H9 (cell line): ENCODE data around the gene MAD2L1. TPM values are rescaled to one million over a fixed set of nuclear protein-coding genes. Genes with fewer than 3 reads are reported as not detected.

Experiments used
- DNase-seq: peaks from one replicate; pipeline ENCODE4 v3.0.0-alpha.2; 2017
- H2AFZ ChIP-seq: one replicate; pipeline ENCODE4 v1.6.1; 2013; ENCODE audit warnings: mild to moderate bottlenecking, low read length, control low read depth, moderate library complexity
- H2AK5ac ChIP-seq: 2 replicates; pipeline ENCODE4 v1.6.1; 2013; ENCODE audit warnings: low read length, control low read depth, mixed read lengths; ENCODE audit not compliant: insufficient read length
- H2BK120ac ChIP-seq: one replicate; pipeline ENCODE4 v1.6.1; 2013; ENCODE audit warnings: low read depth, mild to moderate bottlenecking, low read length, control low read depth, inconsistent platforms; ENCODE audit not compliant: poor library complexity, severe bottlenecking
- H2BK12ac ChIP-seq: 2 replicates; pipeline ENCODE4 v1.6.1; 2013; ENCODE audit warnings: low read length, control low read depth, mixed read lengths, low read depth; ENCODE audit not compliant: insufficient read length
- H2BK15ac ChIP-seq: 2 replicates; pipeline ENCODE4 v1.6.1; 2013; ENCODE audit warnings: low read depth, low read length, control low read depth
- H2BK20ac ChIP-seq: one replicate; pipeline ENCODE4 v1.6.1; 2013; ENCODE audit warnings: low read depth, mild to moderate bottlenecking, low read length, control low read depth, inconsistent platforms; ENCODE audit not compliant: poor library complexity, severe bottlenecking
- H2BK5ac ChIP-seq: 2 replicates; pipeline ENCODE4 v1.6.1; 2013; ENCODE audit warnings: low read length, control low read depth, mixed read lengths; ENCODE audit not compliant: insufficient read length
- H3K14ac ChIP-seq: 2 replicates; pipeline ENCODE4 v1.6.1; 2013; ENCODE audit warnings: low read length, control low read depth; ENCODE audit not compliant: insufficient read depth
- H3K18ac ChIP-seq: 2 replicates; pipeline ENCODE4 v1.6.1; 2013; ENCODE audit warnings: low read depth, mild to moderate bottlenecking, mixed read lengths, low read length, control low read depth; ENCODE audit not compliant: insufficient read length
- H3K23ac ChIP-seq: 2 replicates; pipeline ENCODE4 v1.6.1; 2013; ENCODE audit warnings: low read length, control low read depth, mixed read lengths, low read depth; ENCODE audit not compliant: insufficient read length
- H3K23me2 ChIP-seq: 2 replicates; pipeline ENCODE4 v1.6.1; 2013; ENCODE audit warnings: low read depth, mild to moderate bottlenecking, mixed read lengths, low read length, control low read depth; ENCODE audit not compliant: insufficient read length, poor library complexity, severe bottlenecking
- H3K27ac ChIP-seq: 2 replicates; pipeline ENCODE4 v1.5.1; 2013; ENCODE audit warnings: low read length, control low read depth, mixed read lengths, low read depth; ENCODE audit not compliant: insufficient read length
- H3K27me3 ChIP-seq: 2 replicates; pipeline ENCODE4 v1.6.1; 2013; ENCODE audit warnings: low read length, control low read depth, inconsistent platforms; ENCODE audit not compliant: insufficient read depth
- H3K4ac ChIP-seq: 2 replicates; pipeline ENCODE4 v1.6.1; 2013; ENCODE audit warnings: low read depth, mild to moderate bottlenecking, control low read depth, inconsistent platforms, low read length, moderate library complexity
- H3K4me1 ChIP-seq: 2 replicates; pipeline ENCODE4 v1.6.1; 2013; ENCODE audit warnings: low read length, control low read depth, inconsistent platforms; ENCODE audit not compliant: insufficient read depth
- H3K4me2 ChIP-seq: 2 replicates; pipeline ENCODE4 v1.6.1; 2013; ENCODE audit warnings: low read length, control low read depth, mixed read lengths; ENCODE audit not compliant: insufficient read length, insufficient read depth
- H3K56ac ChIP-seq: 2 replicates; pipeline ENCODE4 v1.6.1; 2013; ENCODE audit warnings: low read depth, mild to moderate bottlenecking, mixed read lengths, low read length, control low read depth; ENCODE audit not compliant: insufficient read length
- H3K79me1 ChIP-seq: 2 replicates; pipeline ENCODE4 v1.6.1; 2013; ENCODE audit warnings: low read depth, mild to moderate bottlenecking, moderate library complexity, low read length, control low read depth, inconsistent platforms; ENCODE audit not compliant: insufficient read depth, poor library complexity, severe bottlenecking
- H3K79me2 ChIP-seq: 2 replicates; pipeline ENCODE4 v1.6.1; 2013; ENCODE audit warnings: low read length, control low read depth, inconsistent platforms; ENCODE audit not compliant: insufficient read depth
- H3K9ac ChIP-seq: 2 replicates; pipeline ENCODE4 v1.6.1; 2013; ENCODE audit warnings: low read length, control low read depth, mixed read lengths; ENCODE audit not compliant: insufficient read length; ENCODE audit errors: extremely low read depth
- H3K9me3 ChIP-seq: one replicate; pipeline ENCODE4 v1.6.1; 2013; ENCODE audit warnings: low read depth, low read length, inconsistent platforms; ENCODE audit not compliant: control insufficient read depth
- H3T11ph ChIP-seq: one replicate; pipeline ENCODE4 v1.6.1; 2013; ENCODE audit warnings: mild to moderate bottlenecking, low read length, control low read depth, inconsistent platforms
- H4K20me1 ChIP-seq: one replicate; pipeline ENCODE4 v1.6.1; 2013; ENCODE audit not compliant: control insufficient read depth, insufficient read length, insufficient read depth
- H4K5ac ChIP-seq: 2 replicates; pipeline ENCODE4 v1.6.1; 2013; ENCODE audit warnings: low read depth, mild to moderate bottlenecking, mixed read lengths, low read length, control low read depth; ENCODE audit not compliant: insufficient read length
- H4K8ac ChIP-seq: replicated peaks from 2 replicates; pipeline ENCODE4 v1.6.1; 2013; ENCODE audit warnings: low read length, control low read depth, mixed read lengths, low read depth; ENCODE audit not compliant: insufficient read length
- H4K91ac ChIP-seq: 2 replicates; pipeline ENCODE4 v1.6.1; 2013; ENCODE audit warnings: low read depth, mild to moderate bottlenecking, moderate library complexity, mixed read lengths, low read length, control low read depth; ENCODE audit not compliant: insufficient read length
- H3K27ac Mint-ChIP-seq, 3 experiments: 2 replicates in 2 of 3; 3 replicates in 1 of 3; pipeline ENCODE4 v1.8.0; 2020 to 2021; ENCODE audit warnings: mixed read lengths in 3 of 3, mild to moderate bottlenecking in 1 of 3, moderate library complexity in 1 of 3
- H3K27me3 Mint-ChIP-seq: 2 replicates; pipeline ENCODE4 v1.8.0; 2021; ENCODE audit warnings: low read depth, mild to moderate bottlenecking, moderate library complexity, mixed read lengths
- H3K36me3 Mint-ChIP-seq, 3 experiments: 2 replicates in 2 of 3; 3 replicates in 1 of 3; pipeline ENCODE4 v1.8.0; 2020 to 2021; ENCODE audit warnings: low read depth in 3 of 3, mixed read lengths in 3 of 3; ENCODE audit not compliant: insufficient read depth in 1 of 3
- H3K4me1 Mint-ChIP-seq, 2 experiments: 2 replicates each; pipeline ENCODE4 v1.8.0; 2020; ENCODE audit warnings: mixed read lengths in 2 of 2
- H3K4me3 Mint-ChIP-seq, 2 experiments: 2 replicates in 1 of 2; 3 replicates in 1 of 2; pipeline ENCODE4 v1.8.0; 2020 to 2021; ENCODE audit warnings: mild to moderate bottlenecking in 2 of 2, mixed read lengths in 2 of 2, moderate library complexity in 1 of 2
- H3K9me3 Mint-ChIP-seq, 2 experiments: 2 replicates in 1 of 2; 3 replicates in 1 of 2; pipeline ENCODE4 v1.8.0; 2020; ENCODE audit warnings: mild to moderate bottlenecking in 2 of 2, mixed read lengths in 2 of 2, moderate library complexity in 1 of 2
- CTCF ChIP-seq: fragments of 200-600 bp; sonication (generic); conservative IDR thresholded peaks from 3 replicates; pipeline ENCODE4 v1.8.0; 2021; ENCODE audit warnings: antibody characterized with exemption, mild to moderate bottlenecking
- WGBS: extraction: QIAGEN DNeasy Blood & Tissue Kit; methylation state at CpG from one replicate; pipeline ENCODE4 v1.1.7; 2013; ENCODE audit warnings: missing lambda C conversion rate, low lambda C conversion rate, mixed read lengths; ENCODE audit not compliant: insufficient read length; ENCODE audit errors: extremely low coverage; 5-methylcytosine and 5-hydroxymethylcytosine counted together
- total RNA-seq: library from RNA; stranded (reverse); gene quantifications from 2 replicates; pipeline ENCODE4 v1.2.1, GENCODE V29; 2021

Gene MAD2L1
- total RNA-seq, 1 experiment from 2014 or later: 87.2 TPM

- Histone ChIP-seq H3K4me2 (no peak overlapping the region), H3K9ac (no peak overlapping the region)
Observed at GRCh38 chr4:120070196-120070595, 3.5 kb upstream of the MAD2L1 start.

More at GRCh38 chr4:120070196-120070595, 3.5 kb upstream of the MAD2L1 start:
- Histone ChIP-seq H3K23me2 (peaks cover 4% of the 10 kb centered on the region), H3K27ac (no peak overlapping the region), H2BK5ac (no peak overlapping the region), H2AK5ac (no peak overlapping the region), H2BK20ac (no peak overlapping the region), H3K18ac (no peak overlapping the region), H2BK15ac (no peak overlapping the region), H2BK12ac (no peak overlapping the region), H3K4ac (no peak overlapping the region), H3K27me3 (no peaks in the 10 kb centered on the region), H3K9me3 (no peaks in the 10 kb centered on the region), H3K79me2 (peaks cover 13% of the 10 kb centered on the region), H3T11ph (no peak overlapping the region), H4K20me1 (no peaks in the 10 kb centered on the region), H2BK120ac (no peak overlapping the region), H3K14ac (no peak overlapping the region), H4K5ac (no peak overlapping the region), H3K79me1 (no peaks in the 10 kb centered on the region), H3K23ac (no peak overlapping the region), H3K56ac (no peak overlapping the region), H4K8ac (no peak overlapping the region), H3K4me1 (peaks cover 4% of the 10 kb centered on the region; the same call in 1 of the 2 replicates), H2AFZ (no peak overlapping the region), H4K91ac (no peak overlapping the region)
- H3K36me3 Mint-ChIP-seq: peaks cover 0 to 6% (median 3%) of the 10 kb centered on the region in 3 experiments; a peak in 6 of 7 replicates
- H3K4me1 Mint-ChIP-seq: peaks cover 25 to 26% of the 10 kb centered on the region in 2 experiments
- no peak overlapping the region for H3K27ac Mint-ChIP-seq
- no peak overlapping the region for H3K4me3 Mint-ChIP-seq
- H3K9me3 Mint-ChIP-seq: no peaks in the 10 kb centered on the region
- no peak for TF ChIP-seq CTCF
- WGBS: no CpG with 5 or more reads among the region's 2 CpGs
- no peak for DNase-seq
- H3K27me3 Mint-ChIP-seq: no peaks in the 10 kb centered on the region
